Peyer's patch (tissue), 4 donors: Measurements from ENCODE around the gene PARD6A. TPM values are rescaled to one million over a fixed set of nuclear protein-coding genes. Genes with fewer than 3 reads are reported as not detected.
A peak's percentile ranks its signal among the peaks of the same experiment; 100 is the strongest.

Experiments used
- DNase-seq, 3 donors: peaks; one replicate each; pipeline ENCODE4 v3.0.0-alpha.2; 2017 to 2019
- H3K27ac ChIP-seq, 4 donors: fragments of 200-600 bp; sonication (generic); one replicate each; pipeline ENCODE4 v1.5.1; 2016 to 2019
- H3K27me3 ChIP-seq, 2 donors: fragments of 200-600 bp; sonication (generic); one replicate each; pipeline ENCODE4 v1.5.1; 2019
- H3K36me3 ChIP-seq, 3 donors: fragments of 200-600 bp; sonication (generic); one replicate each; pipeline ENCODE4 v1.5.1; 2016 to 2019
- H3K4me1 ChIP-seq, 4 donors: fragments of 200-600 bp; sonication (generic); one replicate each; pipeline ENCODE4 v1.5.1; 2016 to 2019
- H3K4me3 ChIP-seq, 4 donors: fragments of 200-600 bp; sonication (generic); 1 replicate in 3 of 4; 2 replicates in 1 of 4; pipeline ENCODE4 v1.5.1; 2016 to 2019; ENCODE audit warnings: mild to moderate bottlenecking in 1 of 4
- H3K9me3 ChIP-seq, 4 donors: fragments of 200-600 bp; sonication (generic); one replicate each; pipeline ENCODE4 v1.5.1; 2016 to 2019; ENCODE audit warnings: mild to moderate bottlenecking in 1 of 4
- POLR2A ChIP-seq, 2 donors: fragments of 450-650 bp; IDR thresholded peaks; one replicate each; pipeline ENCODE4 v1.5.1; 2017; ENCODE audit warnings: antibody characterized with exemption in 2 of 2, mild to moderate bottlenecking in 2 of 2, moderate library complexity in 2 of 2
- total RNA-seq, 4 donors: library from RNA; depleted of rRNA; stranded (reverse); fragments of >200 nt; gene quantifications; one replicate each; pipeline ENCODE4 v1.1.0, GENCODE V29; 2016
- TF ChIP-seq, protein P1 (sequence below), 6 experiments: fragments of 450-650 bp in 4 of 6; fragments of 200-600 bp in 2 of 6; sonication (generic) in 1 of 6; IDR thresholded peaks; one replicate each; pipeline ENCODE4 v1.5.1; 2017 to 2019; ENCODE audit warnings: antibody characterized with exemption in 6 of 6, mild to moderate bottlenecking in 3 of 6, moderate library complexity in 1 of 6

The PARD6A gene
- total RNA-seq, 4 donors from 2014 or later, result 1.0 to 4.3 (median 2.1) TPM; not detected in 1

DNA sequence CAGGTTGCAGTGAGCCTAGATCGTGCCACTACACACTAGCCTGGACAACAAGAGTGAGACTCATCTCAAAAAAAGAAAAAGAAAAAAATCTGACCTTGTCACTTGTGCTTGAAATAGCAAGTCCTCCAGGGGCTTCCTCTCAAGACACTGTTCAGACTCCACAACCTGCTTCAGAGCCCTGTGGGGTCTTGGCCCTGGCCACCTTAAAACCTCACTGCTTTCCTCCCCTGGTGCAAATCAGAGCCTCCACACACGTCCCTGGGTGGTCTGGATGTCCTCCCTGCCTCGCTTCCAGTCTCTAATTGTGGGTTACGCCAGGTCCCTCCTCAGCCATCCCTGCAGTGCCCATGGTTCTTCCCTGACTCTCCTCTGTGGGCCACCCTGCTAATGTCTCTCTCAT is 5.4 kb upstream of the PARD6A start:
- TF ChIP-seq, protein P1, sequence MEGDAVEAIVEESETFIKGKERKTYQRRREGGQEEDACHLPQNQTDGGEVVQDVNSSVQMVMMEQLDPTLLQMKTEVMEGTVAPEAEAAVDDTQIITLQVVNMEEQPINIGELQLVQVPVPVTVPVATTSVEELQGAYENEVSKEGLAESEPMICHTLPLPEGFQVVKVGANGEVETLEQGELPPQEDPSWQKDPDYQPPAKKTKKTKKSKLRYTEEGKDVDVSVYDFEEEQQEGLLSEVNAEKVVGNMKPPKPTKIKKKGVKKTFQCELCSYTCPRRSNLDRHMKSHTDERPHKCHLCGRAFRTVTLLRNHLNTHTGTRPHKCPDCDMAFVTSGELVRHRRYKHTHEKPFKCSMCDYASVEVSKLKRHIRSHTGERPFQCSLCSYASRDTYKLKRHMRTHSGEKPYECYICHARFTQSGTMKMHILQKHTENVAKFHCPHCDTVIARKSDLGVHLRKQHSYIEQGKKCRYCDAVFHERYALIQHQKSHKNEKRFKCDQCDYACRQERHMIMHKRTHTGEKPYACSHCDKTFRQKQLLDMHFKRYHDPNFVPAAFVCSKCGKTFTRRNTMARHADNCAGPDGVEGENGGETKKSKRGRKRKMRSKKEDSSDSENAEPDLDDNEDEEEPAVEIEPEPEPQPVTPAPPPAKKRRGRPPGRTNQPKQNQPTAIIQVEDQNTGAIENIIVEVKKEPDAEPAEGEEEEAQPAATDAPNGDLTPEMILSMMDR (IDR thresholded peaks at IDR 0.05), result no peak
- TF ChIP-seq POLR2A (IDR thresholded peaks at IDR 0.05), result no peak
- no peak for DNase-seq
- no peak overlapping the region for H3K4me3 ChIP-seq
- peaks cover 0 to 3% (median 0%) of the 10 kb centered on the region in 3 donors for H3K36me3 ChIP-seq
- no peaks in the 10 kb centered on the region for H3K9me3 ChIP-seq
- H3K27me3 ChIP-seq, result peaks cover 0 to 19% of the 10 kb centered on the region in 2 donors
- peaks cover 0 to 28% (median 7%) of the 10 kb centered on the region in 4 donors for H3K4me1 ChIP-seq
- H3K27ac ChIP-seq, result no peak overlapping the region

DNA sequence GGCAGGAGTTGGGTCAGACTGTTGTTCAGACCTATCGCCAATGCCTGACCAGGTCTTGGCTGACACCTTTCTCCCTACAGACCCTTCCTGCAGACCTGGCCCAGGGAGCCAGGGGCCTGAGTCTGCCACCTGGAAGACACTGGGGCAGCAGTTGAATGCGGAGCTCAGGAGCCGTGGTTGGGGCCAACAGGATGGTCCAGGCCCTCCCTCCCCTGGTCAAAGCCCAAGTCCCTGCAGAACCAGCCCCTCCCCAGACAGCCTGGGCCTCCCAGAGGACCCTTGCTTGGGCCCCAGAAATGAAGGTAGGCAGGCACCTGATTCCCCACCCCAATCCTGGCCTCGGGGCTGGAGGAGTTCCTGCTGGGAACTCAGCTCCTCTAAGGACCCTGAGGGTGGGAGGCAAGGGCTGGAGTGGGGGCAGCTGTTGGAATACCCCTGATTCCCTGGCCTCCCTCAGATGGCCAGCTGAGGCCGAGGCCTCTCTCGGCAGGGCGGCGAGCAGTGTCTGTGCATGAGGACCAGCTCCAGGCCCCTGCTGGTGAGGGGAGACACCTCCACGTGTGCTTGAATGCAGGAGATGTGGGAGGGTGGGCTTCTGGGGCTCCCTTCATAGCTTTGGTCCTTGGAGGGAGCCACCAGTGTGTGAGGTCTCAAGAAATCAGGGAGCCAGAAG is 4.3 kb upstream of the PARD6A start:
- TF ChIP-seq, protein P1 (IDR thresholded peaks at IDR 0.05), result no peak
- TF ChIP-seq POLR2A (IDR thresholded peaks at IDR 0.05), result no peak
- H3K9me3 ChIP-seq, result no peaks in the 10 kb centered on the region
- peaks cover 0 to 19% of the 10 kb centered on the region in 2 donors for H3K27me3 ChIP-seq
- DNase-seq, result no peak
- peaks cover 0 to 3% (median 0%) of the 10 kb centered on the region in 3 donors for H3K36me3 ChIP-seq
- H3K27ac ChIP-seq, result no peak overlapping the region
- peaks cover 0 to 34% (median 8%) of the 10 kb centered on the region in 4 donors for H3K4me1 ChIP-seq
- no peak overlapping the region for H3K4me3 ChIP-seq

DNA sequence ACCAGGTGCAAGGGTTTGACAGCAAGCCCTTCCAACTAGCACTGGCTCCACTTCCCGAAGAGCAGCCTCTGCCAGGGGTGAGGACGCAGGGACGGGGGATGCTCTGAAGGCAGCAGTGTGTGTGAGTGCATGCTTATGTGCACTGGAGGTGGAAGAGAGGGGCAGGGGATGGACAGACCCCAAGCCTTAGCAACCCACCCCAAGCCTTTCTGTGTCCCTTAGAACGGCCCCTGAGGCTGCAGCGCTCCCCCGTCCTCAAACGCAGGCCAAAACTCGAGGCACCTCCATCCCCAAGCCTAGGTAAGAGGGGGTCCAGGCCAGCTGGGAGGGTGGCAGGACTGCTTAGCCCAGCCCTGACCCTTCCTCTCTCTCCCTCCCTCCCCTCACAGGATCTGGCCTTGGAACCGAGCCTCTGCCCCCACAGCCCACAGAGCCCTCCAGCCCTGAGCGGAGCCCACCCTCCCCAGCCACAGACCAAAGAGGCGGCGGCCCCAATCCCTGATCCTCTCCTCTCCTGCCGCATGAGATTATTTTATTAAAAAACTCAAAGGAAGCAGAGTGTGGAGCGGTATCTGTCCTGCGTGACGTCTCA is 3.6 kb upstream of the PARD6A start:
- H3K36me3 ChIP-seq, result peaks cover 0 to 3% (median 0%) of the 10 kb centered on the region in 3 donors
- no peak overlapping the region for H3K4me3 ChIP-seq
- peaks cover 0 to 19% of the 10 kb centered on the region in 2 donors for H3K27me3 ChIP-seq
- peaks cover 0 to 36% (median 10%) of the 10 kb centered on the region in 4 donors for H3K4me1 ChIP-seq
- H3K27ac ChIP-seq, result no peak overlapping the region
- no peak for DNase-seq
- no peak for TF ChIP-seq POLR2A (IDR thresholded peaks at IDR 0.05)
- TF ChIP-seq, protein P1 (IDR thresholded peaks at IDR 0.05), result no peak
- H3K9me3 ChIP-seq, result no peaks in the 10 kb centered on the region

DNA sequence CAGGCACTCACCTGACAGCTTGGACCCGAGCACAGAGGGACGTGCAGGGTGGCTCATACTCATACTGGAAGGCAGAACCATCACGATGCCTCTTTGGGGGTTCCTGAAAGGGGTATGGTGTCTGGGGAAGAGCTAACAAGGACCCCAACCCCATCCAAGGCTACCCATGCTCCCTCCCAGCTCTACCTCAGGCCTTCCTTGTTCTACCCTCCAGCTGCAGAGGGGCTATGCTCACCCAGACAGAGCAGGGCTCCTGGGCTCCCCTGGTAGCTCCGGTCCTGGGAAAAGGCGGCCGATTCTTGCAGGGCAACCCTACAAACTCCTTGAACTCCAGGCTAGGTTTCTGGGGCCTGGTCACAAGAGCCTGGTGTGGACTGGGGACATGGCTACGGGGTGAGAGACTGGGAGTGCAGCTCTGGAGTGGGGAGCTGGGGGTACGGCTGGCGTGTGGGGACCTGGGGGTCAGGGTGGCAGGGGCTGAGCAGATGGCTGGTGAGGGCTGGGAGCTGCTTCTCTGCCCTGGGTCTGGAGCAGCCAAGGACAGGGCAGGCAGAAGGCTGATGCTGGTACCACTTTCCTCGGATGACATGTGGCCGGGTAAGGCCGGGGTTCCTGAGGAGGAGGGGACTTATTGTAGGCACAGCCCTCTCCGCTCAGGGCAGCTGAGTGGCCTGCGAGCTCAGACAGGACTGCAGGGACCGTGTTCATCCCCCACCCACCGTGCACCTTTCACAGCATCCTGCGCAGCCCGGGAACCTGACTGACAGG is 2.8 kb upstream of the PARD6A start:
- peaks cover 0 to 30% (median 10%) of the 10 kb centered on the region in 4 donors for H3K4me1 ChIP-seq
- H3K27me3 ChIP-seq, result peaks cover 0 to 19% of the 10 kb centered on the region in 2 donors
- peaks cover 0 to 3% (median 0%) of the 10 kb centered on the region in 3 donors for H3K36me3 ChIP-seq
- no peak for TF ChIP-seq POLR2A (IDR thresholded peaks at IDR 0.05)
- TF ChIP-seq, protein P1 (IDR thresholded peaks at IDR 0.05), result no peak
- no peak overlapping the region for H3K27ac ChIP-seq
- H3K9me3 ChIP-seq, result no peaks in the 10 kb centered on the region
- DNase-seq, result no peak
- H3K4me3 ChIP-seq, result no peak overlapping the region

DNA sequence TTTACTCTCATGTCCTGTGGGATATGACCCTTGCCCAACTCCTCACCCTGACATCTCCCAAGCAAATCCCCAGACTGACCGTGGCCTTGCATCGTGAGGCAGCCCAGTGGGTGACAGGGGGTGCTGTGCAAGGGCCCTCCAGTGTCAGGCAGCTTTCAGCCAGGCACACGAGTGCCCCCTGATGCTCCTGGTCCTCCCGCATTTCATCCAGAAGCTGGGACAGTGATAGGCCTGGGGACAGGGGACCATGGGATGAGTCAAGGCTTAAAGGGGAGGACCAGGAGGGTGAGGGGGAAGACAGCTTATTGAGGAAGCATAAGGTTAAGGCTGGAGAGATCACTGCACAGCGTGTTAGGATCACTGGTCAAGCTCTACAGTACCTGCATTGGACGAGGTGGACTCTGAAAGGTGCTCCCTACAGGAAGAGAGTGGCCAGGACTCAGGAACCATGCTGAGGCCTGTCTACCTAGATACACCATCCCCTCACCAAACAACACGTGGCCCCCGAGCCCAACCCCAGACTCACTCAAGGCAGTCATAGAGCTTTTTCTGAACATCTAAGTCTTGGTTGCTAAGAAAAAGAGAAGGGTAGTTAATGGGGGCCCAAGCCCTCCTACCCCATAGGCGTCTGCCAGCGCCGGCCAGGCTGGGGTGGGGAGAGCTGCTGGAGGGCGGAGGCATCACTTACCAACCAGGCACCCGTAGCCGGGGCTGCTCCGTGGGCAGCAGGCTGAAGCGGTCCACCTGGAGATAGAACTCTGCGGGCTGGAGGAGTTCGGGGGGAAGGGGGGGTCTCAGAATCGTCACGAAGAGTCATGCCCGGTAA is 1.7 kb upstream of the PARD6A start:
- Histone ChIP-seq H3K9me3 (no peaks in the 10 kb centered on the region), H3K27ac (peak overlapping the region in 3 of 4 donors; percentile 97 to 99 (median 97)), H3K36me3 (peaks cover 0 to 9% (median 0%) of the 10 kb centered on the region in 3 donors), H3K4me1 (peaks cover 0 to 20% (median 10%) of the 10 kb centered on the region in 4 donors), H3K27me3 (peaks cover 0 to 8% of the 10 kb centered on the region in 2 donors), H3K4me3 (peak overlapping the region; percentile 73 to 93 (median 82))
- TF ChIP-seq, protein P1 (IDR thresholded peaks at IDR 0.05), result no peak
- TF ChIP-seq POLR2A (IDR thresholded peaks at IDR 0.05), result no peak
- no peak for DNase-seq
